Tibial artery (tissue), 4 donors: Measurements from ENCODE around the gene CACNA2D1.

Experiments used
- DNase-seq, 2 donors: peaks; one replicate each; pipeline ENCODE4 v3.0.0-alpha.2; 2019
- H3K27ac ChIP-seq, 2 donors: fragments of 200-600 bp; sonication (generic) in 1 of 2; 1 replicate in 1 of 2; 2 replicates in 1 of 2; pipeline ENCODE4 v1.5.1; 2018 to 2019; ENCODE audit warnings: mild to moderate bottlenecking in 1 of 2
- H3K27me3 ChIP-seq, 2 donors: fragments of 200-600 bp; sonication (generic) in 1 of 2; one replicate each; pipeline versions ENCODE4 v1.5.1 to v1.6.0; 2016 to 2019
- H3K36me3 ChIP-seq, 3 donors: fragments of 200-600 bp; sonication (generic) in 2 of 3; one replicate each; pipeline ENCODE4 v1.5.1; 2016 to 2019; ENCODE audit warnings: mild to moderate bottlenecking in 2 of 3
- H3K4me1 ChIP-seq, 4 donors: fragments of 200-600 bp; sonication (generic) in 2 of 4; 1 replicate in 3 of 4; 2 replicates in 1 of 4; pipeline ENCODE4 v1.5.1; 2016 to 2019
- H3K4me3 ChIP-seq, 2 donors: fragments of 200-600 bp; sonication (generic) in 1 of 2; 1 replicate in 1 of 2; 2 replicates in 1 of 2; pipeline ENCODE4 v1.5.1; 2018 to 2019; ENCODE audit warnings: mild to moderate bottlenecking in 2 of 2
- H3K9me3 ChIP-seq, 3 donors: fragments of 200-600 bp; sonication (generic) in 1 of 3; one replicate each; pipeline ENCODE4 v1.5.1; 2016 to 2019
- CTCF ChIP-seq, 2 experiments: fragments of 200-600 bp in 1 of 2; fragments of 450-650 bp in 1 of 2; IDR thresholded peaks; one replicate each; pipeline ENCODE4 v1.5.1; 2017 to 2019; ENCODE audit warnings: antibody characterized with exemption in 2 of 2, mild to moderate bottlenecking in 1 of 2, moderate library complexity in 1 of 2
- intact Hi-C: fragments of 100-400 bp; cut with DNase I; formaldehyde crosslinking; loops from one replicate; pipeline ENCODE4 v1.15.0; 2023; ENCODE audit warnings: low total_unique reads

CACNA2D1 gene

DNA sequence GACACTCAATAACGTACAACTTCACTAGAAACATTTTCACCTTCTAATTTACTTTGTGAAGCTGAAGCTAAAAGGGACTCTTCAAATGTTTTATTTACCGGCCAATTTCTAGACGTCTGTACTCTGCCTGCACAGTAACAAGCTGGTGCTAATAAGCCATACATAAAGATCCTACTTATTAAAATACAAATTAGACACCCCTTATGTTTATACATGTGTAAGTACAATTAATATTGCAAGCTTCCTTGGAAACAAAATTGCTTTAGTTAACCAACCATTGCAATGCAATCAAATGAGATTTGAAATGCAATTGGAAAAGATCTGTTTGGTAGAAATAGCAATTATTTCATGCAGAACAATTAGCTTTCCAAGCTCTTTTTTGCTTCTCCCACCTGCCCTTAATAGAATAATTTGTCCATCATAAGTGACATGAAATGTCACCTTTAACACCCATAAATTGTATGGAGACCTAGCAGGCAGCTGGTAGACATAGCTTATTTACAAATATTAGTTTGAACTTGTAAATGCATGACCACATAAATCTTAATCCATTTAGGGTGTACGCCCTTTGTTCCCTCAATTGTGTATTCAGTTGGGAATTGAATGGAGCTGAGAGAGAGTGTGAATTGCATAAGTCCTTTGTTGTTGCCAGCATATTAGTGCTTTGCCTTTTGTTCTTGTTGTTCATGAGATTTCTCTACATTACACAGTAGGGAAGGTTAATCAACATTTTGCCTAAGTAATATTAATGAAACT lies 277.1 kb downstream of the CACNA2D1 start:
- Histone ChIP-seq H3K27ac (no peak overlapping the region), H3K4me1 (peaks cover 0 to 12% (median 4%) of the 10 kb centered on the region in 4 donors), H3K36me3 (no peaks in the 10 kb centered on the region), H3K9me3 (no peaks in the 10 kb centered on the region), H3K4me3 (no peak overlapping the region), H3K27me3 (no peaks in the 10 kb centered on the region)
- DNase-seq: no peak
- intact Hi-C loops: no loop called here
- no peak for TF ChIP-seq CTCF (IDR thresholded peaks at IDR 0.05)

DNA sequence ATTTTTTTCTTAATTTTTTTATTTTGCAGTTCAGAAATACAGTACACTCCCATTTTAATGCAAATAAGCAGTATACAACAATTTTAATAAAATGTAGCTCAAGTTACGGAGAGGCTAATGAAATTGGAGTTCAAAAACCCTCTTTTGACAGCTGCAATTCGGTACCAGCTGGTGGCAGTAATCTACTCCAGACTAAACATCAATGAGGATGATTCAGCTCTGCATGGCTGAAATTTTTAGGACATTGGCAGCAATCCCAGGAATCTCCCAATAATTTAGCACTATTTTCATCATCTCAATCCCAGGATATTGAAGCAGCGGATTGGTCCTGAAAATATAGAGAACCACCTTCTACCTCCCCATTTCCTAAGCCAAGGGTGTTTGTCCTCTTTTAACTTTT lies 278.8 kb downstream of the CACNA2D1 start:
- no peak overlapping the region for H3K4me3 ChIP-seq
- no peaks in the 10 kb centered on the region for H3K27me3 ChIP-seq
- intact Hi-C loops: no loop called here
- no peaks in the 10 kb centered on the region for H3K9me3 ChIP-seq
- no peaks in the 10 kb centered on the region for H3K36me3 ChIP-seq
- TF ChIP-seq CTCF (IDR thresholded peaks at IDR 0.05): peak in 1 of 2 experiments; percentile 24
- no peak overlapping the region for H3K27ac ChIP-seq
- DNase-seq: peak in 1 of 2 donors; percentile 27
- peaks cover 0 to 12% (median 4%) of the 10 kb centered on the region in 4 donors for H3K4me1 ChIP-seq

GRCh38 chr7:82164410-82164809 lies 279.2 kb downstream of the CACNA2D1 start:
- no peaks in the 10 kb centered on the region for H3K9me3 ChIP-seq
- H3K4me3 ChIP-seq: no peak overlapping the region
- no peak overlapping the region for H3K27ac ChIP-seq
- H3K27me3 ChIP-seq: no peaks in the 10 kb centered on the region
- H3K36me3 ChIP-seq: no peaks in the 10 kb centered on the region
- intact Hi-C loops: no loop called here
- peaks cover 0 to 12% (median 4%) of the 10 kb centered on the region in 4 donors for H3K4me1 ChIP-seq
- DNase-seq: no peak
- no peak for TF ChIP-seq CTCF (IDR thresholded peaks at IDR 0.05)

GRCh38 chr7:82163586-82163985 lies 280.0 kb downstream of the CACNA2D1 start:
- no peak for TF ChIP-seq CTCF (IDR thresholded peaks at IDR 0.05)
- Histone ChIP-seq H3K4me3 (no peak overlapping the region), H3K36me3 (no peaks in the 10 kb centered on the region), H3K27ac (no peak overlapping the region), H3K27me3 (no peaks in the 10 kb centered on the region), H3K9me3 (no peaks in the 10 kb centered on the region), H3K4me1 (peaks cover 0 to 12% (median 4%) of the 10 kb centered on the region in 4 donors)
- no peak for DNase-seq
- intact Hi-C loops: no loop called here

GRCh38 chr7:82162289-82162688 lies 281.3 kb downstream of the CACNA2D1 start:
- TF ChIP-seq CTCF (IDR thresholded peaks at IDR 0.05): no peak
- H3K4me3 ChIP-seq: no peak overlapping the region
- no peaks in the 10 kb centered on the region for H3K27me3 ChIP-seq
- intact Hi-C loops: no loop called here
- no peak overlapping the region for H3K27ac ChIP-seq
- H3K4me1 ChIP-seq: peaks cover 0 to 12% (median 4%) of the 10 kb centered on the region in 4 donors
- no peaks in the 10 kb centered on the region for H3K36me3 ChIP-seq
- no peak for DNase-seq
- H3K9me3 ChIP-seq: no peaks in the 10 kb centered on the region
